Fibroblast of gingiva (primary cell): ENCODE data around the gene TCF7.

ENCODE experiments used
- DNase-seq: peaks from one replicate; pipeline ENCODE4 v3.0.0-alpha.2; 2011; ENCODE audit warnings: low read depth

The TCF7 gene

GRCh38 chr5:134131165-134131564 is 16.7 kb downstream of the TCF7 start:
- DNase-seq: no peak

DNA sequence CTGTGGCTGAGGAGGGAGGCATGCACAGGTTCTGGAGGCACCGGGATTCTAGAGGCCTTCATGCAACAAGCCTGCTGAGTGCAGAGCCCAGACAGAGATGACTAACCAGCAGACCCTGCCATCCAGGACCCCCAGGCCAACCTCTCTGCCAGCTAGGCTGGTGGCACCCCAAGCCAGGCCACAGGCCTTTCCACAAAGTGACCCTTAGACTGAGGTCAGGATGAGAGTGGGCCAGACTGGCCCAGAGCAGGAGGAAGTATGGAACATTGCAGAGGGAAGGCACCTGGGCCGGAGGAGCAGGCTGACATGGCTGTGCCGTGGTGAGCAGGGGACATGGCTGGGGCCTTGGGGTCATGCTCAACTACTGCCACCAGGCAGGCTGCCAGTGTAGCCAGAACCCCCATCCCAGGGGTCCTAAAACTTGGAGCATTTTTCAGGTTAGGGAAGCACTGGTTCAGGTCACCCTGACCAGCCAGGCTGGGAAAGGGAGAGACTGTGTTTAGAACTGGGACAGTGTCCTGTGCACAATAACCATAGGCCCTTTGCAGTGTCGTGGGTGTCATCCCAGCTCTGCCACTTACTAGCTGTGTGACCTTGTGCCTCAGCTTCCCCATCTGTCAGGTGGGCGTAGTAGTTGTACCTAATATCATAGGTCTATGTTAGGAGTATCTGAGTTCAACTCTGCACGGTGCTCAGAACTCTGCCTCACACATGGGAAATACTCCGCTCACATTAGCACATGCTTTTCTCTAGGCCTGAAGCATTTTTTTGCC is 17.3 kb downstream of the TCF7 start:
- no peak for DNase-seq

DNA sequence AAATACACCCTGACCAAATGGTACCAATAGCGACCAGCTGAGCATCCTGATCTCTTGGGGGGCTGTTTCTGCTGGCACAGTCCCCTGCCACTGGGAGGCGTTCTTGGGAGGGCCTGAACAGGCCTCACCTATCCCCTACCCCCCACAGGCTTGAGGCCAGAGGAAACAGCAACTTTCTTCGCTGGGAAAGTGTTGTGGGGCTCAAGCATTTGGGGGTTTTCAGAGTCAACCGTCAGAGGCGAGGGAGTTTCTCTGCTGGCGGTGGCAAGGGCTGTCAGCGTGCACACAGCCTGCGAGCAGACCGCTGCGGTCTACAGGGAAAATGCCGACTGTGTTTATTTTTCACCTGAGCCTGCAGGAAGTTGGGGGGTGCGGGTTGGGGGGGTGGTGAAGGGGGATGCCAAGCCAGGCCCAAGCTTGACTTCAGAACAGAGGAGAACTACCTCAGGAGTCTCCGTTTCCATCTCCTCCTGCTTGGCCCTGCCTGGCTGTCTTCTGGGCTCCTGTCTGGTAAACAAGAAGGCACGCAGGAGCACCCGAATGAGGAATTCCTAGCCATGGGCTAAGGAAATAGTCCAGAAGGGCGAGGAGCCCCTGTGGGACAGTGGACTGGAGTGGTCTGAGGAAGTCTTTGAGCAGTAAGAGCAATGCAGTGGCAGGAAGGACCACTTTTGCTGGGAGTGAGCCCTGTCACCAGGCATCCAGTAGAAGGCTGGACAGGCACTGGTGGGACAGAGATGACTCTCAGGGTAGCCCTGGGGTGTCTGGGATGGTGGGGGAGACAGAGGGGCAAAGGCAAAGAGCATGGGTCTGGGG is 18.1 kb downstream of the TCF7 start:
- no peak for DNase-seq

- no peak for DNase-seq
Measured at GRCh38 chr5:134133188-134133994, 18.9 kb downstream of the TCF7 start.

DNA sequence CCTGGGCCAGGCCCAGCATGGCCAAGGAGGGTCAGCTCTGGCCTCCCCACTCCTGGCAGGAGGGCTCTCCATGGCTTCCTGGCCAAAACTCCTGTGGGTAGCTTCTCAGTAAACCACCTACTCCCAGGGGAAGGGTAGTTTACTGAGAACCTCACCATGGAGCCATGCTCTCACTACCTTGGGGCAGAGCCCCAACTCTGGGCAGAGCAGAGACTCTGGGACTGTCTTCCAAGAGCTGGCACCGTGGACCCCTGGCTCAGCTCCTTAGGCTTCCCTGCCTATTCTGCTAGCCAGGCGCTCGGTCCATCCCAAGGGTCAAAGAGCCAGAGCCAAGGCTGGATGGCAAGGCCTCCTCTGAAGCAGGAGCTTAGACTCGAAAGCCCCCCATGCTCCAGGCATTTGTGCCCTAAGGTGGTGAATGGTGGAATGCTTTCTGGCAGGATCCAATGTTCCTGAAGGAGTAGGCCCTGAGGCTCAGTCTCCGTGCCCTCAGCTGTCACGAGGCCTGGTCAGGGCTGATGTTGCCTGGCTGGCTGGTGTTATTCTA is 19.6 kb downstream of the TCF7 start:
- no peak for DNase-seq

GRCh38 chr5:134135091-134135655 is 20.7 kb downstream of the TCF7 start:
- no peak for DNase-seq

- no peak for DNase-seq
Measured at GRCh38 chr5:134136221-134136631, 21.7 kb downstream of the TCF7 start.

DNA sequence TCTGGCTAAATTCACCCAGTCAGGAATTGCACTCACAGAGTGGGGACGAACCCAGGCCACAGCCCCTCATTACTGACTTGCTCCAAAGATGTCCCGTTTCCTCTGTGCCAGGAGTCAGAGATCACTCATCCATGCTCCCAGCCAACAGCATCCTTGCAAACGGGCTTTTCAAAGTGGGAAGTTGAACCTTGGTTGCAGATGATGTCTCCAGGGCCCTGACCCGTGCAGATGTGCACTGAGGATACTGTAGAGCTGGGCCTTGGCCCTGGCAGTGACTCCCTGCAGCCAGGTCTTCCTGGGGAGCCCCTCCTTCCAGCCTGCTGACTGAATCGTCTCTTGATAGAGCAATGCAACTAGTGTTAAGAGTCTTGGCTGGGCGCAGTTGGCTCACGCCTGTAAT is 22.3 kb downstream of the TCF7 start:
- DNase-seq: no peak

GRCh38 chr5:134138416-134139376 is 24.2 kb downstream of the TCF7 start:
- DNase-seq: no peak

DNA sequence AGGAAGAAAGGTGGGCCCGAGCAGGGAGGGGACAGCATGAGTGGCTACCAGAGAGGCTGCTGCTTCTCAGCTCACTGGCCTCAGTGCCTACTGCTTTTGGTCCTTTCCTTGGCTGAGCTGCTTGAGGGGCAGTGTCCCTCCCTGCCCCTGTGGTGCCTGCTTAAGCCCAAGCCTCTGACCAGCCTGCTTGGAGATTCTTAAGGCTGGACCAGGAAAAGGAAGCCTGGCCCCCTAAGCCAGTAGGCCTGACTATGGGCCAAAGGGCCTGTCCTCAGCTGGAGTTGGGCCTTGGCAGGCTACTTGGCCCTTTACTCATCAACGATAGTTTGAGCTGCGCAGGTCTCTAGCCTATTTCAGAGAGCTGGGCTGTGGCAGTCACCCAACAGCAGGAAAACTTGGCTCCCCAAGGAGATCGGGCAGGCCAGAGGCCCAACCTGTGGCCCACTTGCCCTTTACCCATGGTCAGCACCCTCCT is 24.9 kb downstream of the TCF7 start:
- DNase-seq: no peak

DNA sequence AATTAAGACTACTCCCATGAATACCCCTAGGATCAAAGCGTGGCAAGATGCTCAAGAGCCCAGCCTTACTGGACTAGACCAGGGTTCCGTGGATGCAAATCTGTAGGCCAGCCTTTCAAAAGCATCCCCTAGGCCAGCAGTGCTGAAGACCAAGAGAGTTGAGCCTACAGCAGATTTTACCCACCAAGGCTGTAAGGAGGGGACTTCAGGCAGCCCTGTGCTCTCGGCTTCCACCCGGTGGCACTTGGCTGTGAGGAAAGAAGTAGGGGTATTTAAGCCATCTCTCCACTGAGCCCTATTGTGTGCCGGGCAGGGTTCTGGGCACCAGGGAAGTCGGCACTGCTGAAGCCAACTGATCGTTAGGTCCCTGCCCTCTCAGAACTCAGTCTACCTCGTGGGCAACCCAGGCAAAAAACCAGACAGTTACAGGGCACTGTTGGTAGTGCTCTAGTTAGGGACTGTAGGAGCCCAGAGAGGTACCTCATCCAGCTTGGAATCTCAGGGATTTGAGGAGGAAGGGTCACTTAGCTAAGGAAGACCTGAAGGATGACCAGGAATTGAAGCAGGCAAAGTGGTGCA is 25.5 kb downstream of the TCF7 start:
- DNase-seq: no peak

DNA sequence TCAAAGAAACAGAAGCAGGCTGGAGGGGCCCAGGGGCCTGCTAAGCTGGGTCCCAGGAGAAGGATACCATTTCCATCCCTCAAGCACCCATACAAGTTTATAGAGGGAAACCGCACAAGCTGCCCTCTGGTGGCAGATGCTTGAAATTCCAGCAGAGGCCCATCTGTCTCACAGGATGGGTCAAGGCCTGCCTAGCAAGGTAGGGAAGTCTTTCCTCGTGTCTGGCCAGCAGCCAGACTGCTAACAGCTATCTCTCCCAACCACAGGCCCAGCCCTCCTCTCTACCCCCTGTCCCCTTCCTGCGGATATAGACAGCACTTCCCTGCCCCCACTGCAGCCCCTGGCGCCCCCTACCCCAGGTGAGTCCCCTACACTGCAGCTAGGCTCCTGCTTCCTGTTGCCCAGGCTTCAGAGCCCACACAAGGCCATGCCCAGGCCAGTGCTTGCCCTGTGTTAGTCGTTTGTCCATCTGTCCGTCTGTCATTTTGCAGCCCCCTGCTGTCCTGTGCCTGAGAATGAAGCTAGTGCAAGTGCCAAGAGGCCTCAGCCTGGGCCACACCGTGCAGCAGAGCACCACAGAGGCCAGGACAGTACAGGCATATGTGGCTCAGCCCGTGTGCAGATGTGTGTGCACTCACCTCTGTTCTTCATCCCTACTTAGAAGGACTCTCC is 26.2 kb downstream of the TCF7 start:
- DNase-seq: peak; percentile 49

GRCh38 chr5:134141331-134142050 is 27.0 kb downstream of the TCF7 start:
- no peak for DNase-seq

GRCh38 chr5:134142052-134142451 is 27.6 kb downstream of the TCF7 start:
- DNase-seq: no peak

- no peak for DNase-seq
Measured at GRCh38 chr5:134142806-134143205, 28.3 kb downstream of the TCF7 start.

DNA sequence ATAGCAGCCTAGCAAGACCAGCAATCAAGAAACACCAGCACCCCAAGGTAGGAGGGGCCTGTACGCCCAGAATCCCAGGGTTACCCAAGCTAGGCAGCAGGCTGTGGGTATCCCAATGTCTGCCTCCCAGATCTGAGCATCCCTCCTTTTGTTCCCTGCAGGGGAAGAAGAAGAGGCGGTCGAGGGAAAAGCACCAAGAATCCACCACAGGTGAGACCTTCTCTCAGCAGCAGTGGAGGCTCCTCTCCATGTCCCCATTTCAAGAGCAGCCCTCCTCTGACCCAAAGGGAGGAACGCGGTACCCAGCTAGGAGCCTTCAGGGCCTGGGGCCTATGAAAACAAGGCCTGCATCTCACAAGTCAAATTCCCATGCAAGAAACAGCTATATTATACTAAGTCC is 28.9 kb downstream of the TCF7 start:
- no peak for DNase-seq

- no peak for DNase-seq
Measured at GRCh38 chr5:134143944-134144941, 29.8 kb downstream of the TCF7 start.
